Karpas-422 (cell line): ENCODE measurements around the gene ITGA2B. TPM values are rescaled to one million over a fixed set of nuclear protein-coding genes. Genes with fewer than 3 reads are reported as not detected.
"Not testable (repeated sequence)": the region's sequence is repeated elsewhere in the genome, so short reads cannot be mapped to it uniquely, and the experiment has no call there.

Experiments
- DNase-seq: peaks from one replicate; pipeline ENCODE4 v3.0.0-alpha.2; 2015
- H2AFZ ChIP-seq: fragments of 200-600 bp; sonication (generic); 2 replicates; pipeline ENCODE4 v1.6.1; 2014; ENCODE audit warnings: antibody characterized with exemption, low read length, mixed read lengths
- H3K27ac ChIP-seq: fragments of 200-600 bp; sonication (generic); 2 replicates; pipeline ENCODE4 v1.5.1; 2014; ENCODE audit warnings: mild to moderate bottlenecking, low read length, moderate library complexity
- H3K27me3 ChIP-seq: fragments of 200-600 bp; sonication (generic); 2 replicates; pipeline ENCODE4 v1.6.1; 2014; ENCODE audit warnings: low read length, mixed read lengths
- H3K36me3 ChIP-seq: fragments of 200-600 bp; sonication (generic); 2 replicates; pipeline ENCODE4 v1.6.1; 2014; ENCODE audit warnings: low read length, mixed read lengths; ENCODE audit not compliant: insufficient read depth
- H3K4me1 ChIP-seq: fragments of 200-600 bp; sonication (generic); 2 replicates; pipeline ENCODE4 v1.6.1; 2014; ENCODE audit warnings: mild to moderate bottlenecking, low read length, mixed read lengths
- H3K4me2 ChIP-seq: fragments of 200-600 bp; sonication (generic); 2 replicates; pipeline ENCODE4 v1.6.1; 2014; ENCODE audit warnings: low read length, low read depth, mild to moderate bottlenecking; ENCODE audit not compliant: poor library complexity, severe bottlenecking
- H3K4me3 ChIP-seq: fragments of 200-600 bp; sonication (generic); 2 replicates; pipeline ENCODE4 v1.5.1; 2014; ENCODE audit warnings: mild to moderate bottlenecking, antibody characterized with exemption, low read length, mixed read lengths
- H3K79me2 ChIP-seq: fragments of 200-600 bp; sonication (generic); 2 replicates; pipeline ENCODE4 v1.6.1; 2014; ENCODE audit warnings: mild to moderate bottlenecking, low read length, mixed read lengths
- H3K9ac ChIP-seq: fragments of 200-600 bp; sonication (generic); 2 replicates; pipeline ENCODE4 v1.6.0; 2014; ENCODE audit warnings: low read length
- H3K9me2 ChIP-seq: fragments of 200-600 bp; sonication (generic), shearing (Covaris generic); replicated peaks from 2 replicates; pipeline ENCODE4 v1.6.0; 2014; ENCODE audit warnings: mild to moderate bottlenecking, low read length, moderate library complexity; ENCODE audit not compliant: insufficient read depth
- H3K9me3 ChIP-seq: fragments of 300-700, 200-600 bp; sonication (generic); 2 replicates; pipeline ENCODE4 v1.6.1; 2014; ENCODE audit warnings: low read length, mixed read lengths
- H4K20me1 ChIP-seq: fragments of 200-600 bp; sonication (generic); 2 replicates; pipeline ENCODE4 v1.6.1; 2014; ENCODE audit warnings: mild to moderate bottlenecking, antibody characterized with exemption, low read length, low read depth; ENCODE audit not compliant: insufficient read depth
- total RNA-seq: library from RNA; depleted of rRNA; stranded (reverse); fragments of >200 nt; shearing (Covaris generic); gene quantifications from 2 replicates; pipeline ENCODE4 v1.2.3, GENCODE V29; 2014; ENCODE audit warnings: low replicate concordance

Gene ITGA2B
- total RNA-seq, 1 experiment from 2014 or later: 0.26 TPM

GRCh38 chr17:44340553-44340952 lies 48.9 kb downstream of the ITGA2B start:
- peaks cover 11% of the 10 kb centered on the region for H3K4me1 ChIP-seq
- not testable (repeated sequence) for H3K4me3 ChIP-seq, H3K4me2 ChIP-seq, H3K27ac ChIP-seq, H3K9ac ChIP-seq, H3K79me2 ChIP-seq, H3K9me2 ChIP-seq, H3K36me3 ChIP-seq, H2AFZ ChIP-seq, DNase-seq, H3K9me3 ChIP-seq, H4K20me1 ChIP-seq, H3K27me3 ChIP-seq

- Histone ChIP-seq H2AFZ (no peak overlapping the region), H4K20me1 (no peaks in the 10 kb centered on the region), H3K36me3 (no peaks in the 10 kb centered on the region), H3K27ac (no peak overlapping the region), H3K9ac (no peak overlapping the region), H3K27me3 (no peaks in the 10 kb centered on the region), H3K4me3 (no peak overlapping the region), H3K4me2 (no peak overlapping the region), H3K9me2 (no peaks in the 10 kb centered on the region), H3K79me2 (no peaks in the 10 kb centered on the region), H3K4me1 (peaks cover 16% of the 10 kb centered on the region), H3K9me3 (no peaks in the 10 kb centered on the region)
- DNase-seq: no peak
Measured at GRCh38 chr17:44338702-44339101, 50.7 kb downstream of the ITGA2B start.

- Histone ChIP-seq H3K9ac (no peak overlapping the region), H3K27ac (no peak overlapping the region), H3K79me2 (no peaks in the 10 kb centered on the region), H3K36me3 (no peaks in the 10 kb centered on the region), H3K9me2 (no peaks in the 10 kb centered on the region), H2AFZ (no peak overlapping the region), H4K20me1 (no peaks in the 10 kb centered on the region), H3K27me3 (no peaks in the 10 kb centered on the region), H3K9me3 (no peaks in the 10 kb centered on the region), H3K4me2 (no peak overlapping the region), H3K4me3 (no peak overlapping the region), H3K4me1 (peaks cover 22% of the 10 kb centered on the region)
- DNase-seq: no peak
Measured at GRCh38 chr17:44335968-44336367, 53.5 kb downstream of the ITGA2B start.

- no peaks in the 10 kb centered on the region for H3K27me3 ChIP-seq
- no peak overlapping the region for H2AFZ ChIP-seq
- H3K36me3 ChIP-seq: no peaks in the 10 kb centered on the region
- no peaks in the 10 kb centered on the region for H3K9me3 ChIP-seq
- no peaks in the 10 kb centered on the region for H3K9me2 ChIP-seq
- H3K4me2 ChIP-seq: peak overlapping the region; percentile 44
- no peaks in the 10 kb centered on the region for H4K20me1 ChIP-seq
- no peak for DNase-seq
- H3K79me2 ChIP-seq: no peaks in the 10 kb centered on the region
- no peak overlapping the region for H3K4me3 ChIP-seq
- no peak overlapping the region for H3K27ac ChIP-seq
- H3K9ac ChIP-seq: no peak overlapping the region
- H3K4me1 ChIP-seq: peaks cover 25% of the 10 kb centered on the region
Measured at GRCh38 chr17:44335564-44335963, 53.9 kb downstream of the ITGA2B start.

GRCh38 chr17:44334727-44335126 lies 54.7 kb downstream of the ITGA2B start:
- peak overlapping the region; percentile 60; the same call in 1 of the 2 replicates for H2AFZ ChIP-seq
- H3K36me3 ChIP-seq: no peaks in the 10 kb centered on the region
- H3K27me3 ChIP-seq: no peaks in the 10 kb centered on the region
- H3K4me3 ChIP-seq: no peak overlapping the region
- H3K9ac ChIP-seq: no peak overlapping the region
- H3K79me2 ChIP-seq: no peaks in the 10 kb centered on the region
- peaks cover 25% of the 10 kb centered on the region for H3K4me1 ChIP-seq
- H3K27ac ChIP-seq: no peak overlapping the region
- DNase-seq: no peak
- no peaks in the 10 kb centered on the region for H3K9me2 ChIP-seq
- H3K9me3 ChIP-seq: no peaks in the 10 kb centered on the region
- H3K4me2 ChIP-seq: peak overlapping the region; percentile 44
- no peaks in the 10 kb centered on the region for H4K20me1 ChIP-seq

- no peaks in the 10 kb centered on the region for H3K79me2 ChIP-seq
- no peaks in the 10 kb centered on the region for H3K36me3 ChIP-seq
- no peak overlapping the region for H3K4me2 ChIP-seq
- H2AFZ ChIP-seq: no peak overlapping the region
- no peaks in the 10 kb centered on the region for H4K20me1 ChIP-seq
- no peak overlapping the region for H3K27ac ChIP-seq
- H3K9ac ChIP-seq: no peak overlapping the region
- H3K4me3 ChIP-seq: no peak overlapping the region
- no peak for DNase-seq
- H3K9me3 ChIP-seq: no peaks in the 10 kb centered on the region
- peaks cover 25% of the 10 kb centered on the region for H3K4me1 ChIP-seq
- no peaks in the 10 kb centered on the region for H3K27me3 ChIP-seq
- H3K9me2 ChIP-seq: no peaks in the 10 kb centered on the region
Measured at GRCh38 chr17:44334315-44334714, 55.1 kb downstream of the ITGA2B start.

- H3K79me2 ChIP-seq: no peaks in the 10 kb centered on the region
- no peak overlapping the region for H3K27ac ChIP-seq
- H3K4me1 ChIP-seq: peaks cover 26% of the 10 kb centered on the region
- no peak overlapping the region for H3K4me3 ChIP-seq
- H3K9ac ChIP-seq: no peak overlapping the region
- H2AFZ ChIP-seq: no peak overlapping the region
- no peaks in the 10 kb centered on the region for H3K27me3 ChIP-seq
- H3K36me3 ChIP-seq: no peaks in the 10 kb centered on the region
- no peaks in the 10 kb centered on the region for H4K20me1 ChIP-seq
- no peak for DNase-seq
- no peak overlapping the region for H3K4me2 ChIP-seq
- H3K9me2 ChIP-seq: no peaks in the 10 kb centered on the region
- no peaks in the 10 kb centered on the region for H3K9me3 ChIP-seq
Measured at GRCh38 chr17:44333371-44333770, 56.1 kb downstream of the ITGA2B start.

GRCh38 chr17:44331249-44331760 lies 58.1 kb downstream of the ITGA2B start:
- Histone ChIP-seq H3K4me2 (no peak overlapping the region), H3K27me3 (no peaks in the 10 kb centered on the region), H3K9ac (no peak overlapping the region), H3K4me3 (no peak overlapping the region), H3K9me2 (no peaks in the 10 kb centered on the region), H3K4me1 (peaks cover 41% of the 10 kb centered on the region), H2AFZ (no peak overlapping the region), H4K20me1 (no peaks in the 10 kb centered on the region), H3K36me3 (no peaks in the 10 kb centered on the region), H3K79me2 (no peaks in the 10 kb centered on the region), H3K9me3 (no peaks in the 10 kb centered on the region), H3K27ac (no peak overlapping the region)
- DNase-seq: peak; percentile 93

GRCh38 chr17:44330263-44330662 lies 59.2 kb downstream of the ITGA2B start:
- not testable (repeated sequence) for H3K79me2 ChIP-seq, H3K27me3 ChIP-seq, H3K27ac ChIP-seq, H2AFZ ChIP-seq, DNase-seq, H4K20me1 ChIP-seq, H3K9ac ChIP-seq, H3K9me2 ChIP-seq, H3K4me2 ChIP-seq, H3K9me3 ChIP-seq, H3K36me3 ChIP-seq, H3K4me3 ChIP-seq
- H3K4me1 ChIP-seq: peaks cover 42% of the 10 kb centered on the region
